ENCODE results near the gene DSG3.

Gene DSG3

DNA sequence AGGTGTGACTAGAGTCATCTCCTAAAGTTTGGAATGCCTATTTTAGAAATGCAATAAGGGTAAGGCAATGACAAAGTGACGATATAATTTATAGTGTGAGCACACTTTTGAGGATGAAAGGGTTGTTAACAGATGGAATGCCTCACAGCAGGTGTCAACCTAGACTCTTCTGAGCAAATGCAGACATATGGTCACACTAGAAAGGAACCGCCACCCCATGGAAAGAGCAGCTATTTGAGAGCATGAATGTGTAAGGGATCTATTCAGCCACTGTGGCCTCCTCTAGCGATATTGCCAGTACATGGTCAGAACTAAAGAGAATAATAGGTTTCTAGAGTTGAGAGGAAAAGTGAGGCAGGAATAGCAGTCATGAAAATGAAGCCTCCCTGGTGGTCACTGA, 68.9 kb downstream of the DSG3 start:
- DNase-seq (ENCODE audit: low read depth) = no peak

- no peak for DNase-seq (ENCODE audit: low read depth)
Observed at GRCh38 chr18:31526374-31526773, 78.8 kb downstream of the DSG3 start.
